IMR-90 (cell line): ENCODE results near the gene L3MBTL4. TPM values are rescaled to one million over a fixed set of nuclear protein-coding genes. Genes with fewer than 3 reads are reported as not detected.

ENCODE experiments used
- ATAC-seq: fragments of 200-7000 bp; cut with Tn5 transposase; 2 replicates; pipeline ENCODE4 v1.9.1; 2020; ENCODE audit warnings: low read depth, mild to moderate bottlenecking, moderate library complexity
- BruUV-seq: library from RNA; stranded (reverse); fragments of 400-500 nt; replicated peaks from 2 replicates; lab custom pipeline; 2021; lab: Mats Ljungman, UMichigan
- CTCF ChIA-PET: fragments of 300-600 bp; formaldehyde crosslinking; extraction: SDS; loops from one replicate; lab custom pipeline; 2021; ENCODE audit warnings: antibody characterized with exemption; lab: Yijun Ruan, JAX
- POLR2A ChIA-PET: fragments of 300-600 bp; sonication (Branson Sonifier 250); formaldehyde crosslinking; loops from one replicate; lab custom pipeline; 2022; ENCODE audit warnings: antibody characterized with exemption; ENCODE audit not compliant: unreplicated experiment; lab: Charles Lee
- DNase-seq: peaks from one replicate; pipeline ENCODE4 v3.0.0; 2013
- H2AFZ ChIP-seq: replicated peaks from 2 replicates; pipeline ENCODE3; 2013; ENCODE audit warnings: low read length, mild to moderate bottlenecking; ENCODE audit not compliant: poor library complexity
- H2AK5ac ChIP-seq: 2 replicates; pipeline ENCODE4 v1.6.1; 2013; ENCODE audit warnings: low read depth, low read length, inconsistent platforms
- H2AK9ac ChIP-seq: replicated peaks from 2 replicates; pipeline ENCODE3; 2013; ENCODE audit warnings: mild to moderate bottlenecking, low read depth, low read length, moderate library complexity; ENCODE audit not compliant: poor library complexity
- H2BK120ac ChIP-seq: 2 replicates; pipeline ENCODE4 v1.6.1; 2013; ENCODE audit warnings: low read depth, low read length, inconsistent platforms
- H2BK15ac ChIP-seq: 3 replicates; pipeline ENCODE4 v1.6.1; 2013; ENCODE audit warnings: low read depth, low read length, inconsistent platforms
- H2BK20ac ChIP-seq: 2 replicates; pipeline ENCODE4 v1.6.1; 2013; ENCODE audit warnings: low read depth, mild to moderate bottlenecking, inconsistent platforms, low read length, moderate library complexity
- H2BK5ac ChIP-seq: 2 replicates; pipeline ENCODE4 v1.6.1; 2013; ENCODE audit warnings: mild to moderate bottlenecking, low read depth, low read length, inconsistent platforms; ENCODE audit not compliant: poor library complexity, severe bottlenecking
- H3K14ac ChIP-seq: replicated peaks from 2 replicates; pipeline ENCODE4 v1.6.1; 2013; ENCODE audit warnings: low read depth, low read length, inconsistent platforms
- H3K18ac ChIP-seq: 2 replicates; pipeline ENCODE4 v1.6.1; 2013; ENCODE audit warnings: low read depth, low read length, control low read depth
- H3K23ac ChIP-seq: 2 replicates; pipeline ENCODE4 v1.6.1; 2013; ENCODE audit warnings: low read depth, low read length, inconsistent platforms
- H3K27ac ChIP-seq: 2 replicates; pipeline ENCODE4 v1.5.1; 2013; ENCODE audit warnings: mild to moderate bottlenecking, control low read depth, low read length; ENCODE audit not compliant: insufficient read depth
- H3K27me3 ChIP-seq: 2 replicates; pipeline ENCODE4 v1.6.1; 2013; ENCODE audit warnings: low read length; ENCODE audit not compliant: control insufficient read depth, insufficient read depth
- H3K36me3 ChIP-seq: 2 replicates; pipeline ENCODE4 v1.6.1; 2013; ENCODE audit warnings: low read length, mixed read lengths; ENCODE audit not compliant: control insufficient read depth, insufficient read depth
- H3K4ac ChIP-seq: 2 replicates; pipeline ENCODE4 v1.6.1; 2013; ENCODE audit warnings: low read depth, low read length, inconsistent platforms
- H3K4me1 ChIP-seq: 2 replicates; pipeline ENCODE4 v1.6.1; 2013; ENCODE audit warnings: low read length, mixed read lengths; ENCODE audit not compliant: control insufficient read depth, insufficient read depth
- H3K4me2 ChIP-seq: 2 replicates; pipeline ENCODE4 v1.6.1; 2013; ENCODE audit warnings: low read depth, mild to moderate bottlenecking, control low read depth, low read length, moderate library complexity
- H3K4me3 ChIP-seq: 2 replicates; pipeline ENCODE4 v1.5.1; 2013; ENCODE audit warnings: low read depth, mild to moderate bottlenecking, control low read depth, low read length, moderate library complexity; ENCODE audit not compliant: insufficient read depth
- H3K56ac ChIP-seq: 2 replicates; pipeline ENCODE4 v1.6.1; 2013; ENCODE audit warnings: low read length, inconsistent platforms; ENCODE audit not compliant: insufficient read depth; ENCODE audit errors: extremely low read depth
- H3K79me1 ChIP-seq, 2 experiments: 2 replicates each; pipeline ENCODE4 v1.6.1; 2013; ENCODE audit warnings: low read length in 2 of 2, inconsistent platforms in 1 of 2, low read depth in 1 of 2
- H3K9ac ChIP-seq: 2 replicates; pipeline ENCODE4 v1.6.1; 2013; ENCODE audit warnings: low read depth, low read length, control low read depth
- H3K9me1 ChIP-seq: 2 replicates; pipeline ENCODE4 v1.6.1; 2013; ENCODE audit warnings: low read length, inconsistent platforms; ENCODE audit not compliant: insufficient read depth
- H3K9me3 ChIP-seq: 2 replicates; pipeline ENCODE4 v1.6.1; 2013; ENCODE audit warnings: low read length; ENCODE audit not compliant: control insufficient read depth, insufficient read depth
- H4K20me1 ChIP-seq: 2 replicates; pipeline ENCODE4 v1.6.1; 2013; ENCODE audit warnings: low read length, inconsistent platforms; ENCODE audit not compliant: insufficient read depth
- H4K5ac ChIP-seq: 2 replicates; pipeline ENCODE4 v1.6.1; 2013; ENCODE audit warnings: mild to moderate bottlenecking, low read depth, low read length, control low read depth
- H4K8ac ChIP-seq, 2 experiments: 2 replicates each; pipeline ENCODE4 v1.6.1; 2013; ENCODE audit warnings: low read depth in 2 of 2, low read length in 2 of 2, control low read depth in 1 of 2, inconsistent platforms in 1 of 2
- H4K91ac ChIP-seq: 2 replicates; pipeline ENCODE4 v1.6.1; 2013; ENCODE audit warnings: low read depth, low read length, inconsistent platforms; ENCODE audit not compliant: insufficient read depth
- BHLHE40 ChIP-seq: fragments of 150-350 bp; IDR thresholded peaks from 2 replicates; pipeline ENCODE4 v1.6.1; 2016; ENCODE audit warnings: mild to moderate bottlenecking, low read depth, low read length
- CEBPB ChIP-seq: IDR thresholded peaks from 2 replicates; pipeline ENCODE4 v1.6.1; 2012; ENCODE audit warnings: low read depth, low read length, improper control_type of control experiment
- FOS ChIP-seq: fragments of 150-350 bp; IDR thresholded peaks from 2 replicates; pipeline ENCODE4 v1.6.1; 2016; ENCODE audit warnings: low read depth, low read length
- MAZ ChIP-seq: IDR thresholded peaks from 2 replicates; pipeline ENCODE4 v1.6.1; 2012; ENCODE audit warnings: low read depth, mild to moderate bottlenecking, low read length, improper control_type of control experiment, moderate library complexity, borderline replicate concordance
- MXI1 ChIP-seq: IDR thresholded peaks from 2 replicates; pipeline ENCODE4 v1.6.1; 2012; ENCODE audit warnings: low read depth, mild to moderate bottlenecking, low read length, moderate library complexity, borderline replicate concordance
- NFE2L2 ChIP-seq: fragments of 150-350 bp; IDR thresholded peaks from 2 replicates; pipeline ENCODE4 v1.6.1; 2016; ENCODE audit warnings: low read depth, mild to moderate bottlenecking, low read length
- POLR2A ChIP-seq: IDR thresholded peaks from 2 replicates; pipeline ENCODE4 v1.6.1; 2012; ENCODE audit warnings: mild to moderate bottlenecking, low read depth, low read length
- RAD21 ChIP-seq: IDR thresholded peaks from 2 replicates; pipeline ENCODE4 v1.6.1; 2012; ENCODE audit warnings: low read length, improper control_type of control experiment
- RFX5 ChIP-seq: IDR thresholded peaks from 2 replicates; pipeline ENCODE4 v1.8.0; 2012; ENCODE audit warnings: low read depth, mild to moderate bottlenecking, low read length, moderate library complexity
- SMC3 ChIP-seq: fragments of 150-350 bp; IDR thresholded peaks from 2 replicates; pipeline ENCODE4 v1.6.1; 2016; ENCODE audit warnings: low read depth, mild to moderate bottlenecking, antibody characterized with exemption, low read length, moderate library complexity
- USF2 ChIP-seq: fragments of 150-350 bp; IDR thresholded peaks from 2 replicates; pipeline ENCODE4 v1.6.1; 2017; ENCODE audit warnings: mild to moderate bottlenecking, antibody characterized with exemption, low read length, low read depth
- WGBS, 2 experiments: methylation state at CpG; one replicate each; pipeline versions ENCODE4 v1.1.5 to v1.1.7; 2013; ENCODE audit warnings: missing lambda C conversion rate in 2 of 2; ENCODE audit not compliant: insufficient read length in 1 of 2; ENCODE audit errors: extremely low coverage in 2 of 2; 5-methylcytosine and 5-hydroxymethylcytosine counted together
- dilution Hi-C: fragments of 300-500 bp; cut with HindIII; formaldehyde crosslinking; loops from one replicate; pipeline ENCODE4 v1.14.3; 2018; ENCODE audit warnings: low sequenced_read_pairs; ENCODE audit not compliant: unreplicated experiment
- in situ Hi-C: fragments of 300-500 bp; cut with MboI; formaldehyde crosslinking; loops from 3 replicates; pipeline ENCODE4 v1.14.3; 2019; ENCODE audit warnings: low sequenced_read_pairs, inconsistent platforms, mixed read lengths
- intact Hi-C: fragments of 100-400 bp; cut with micrococcal nuclease; formaldehyde crosslinking; loops from 2 replicates; pipeline ENCODE4 v1.10.0; 2022
- polyA plus RNA-seq, 3 experiments: library from polyadenylated mRNA; depleted of rRNA; stranded (reverse); fragments of >200 nt; gene quantifications; 2 replicates each; pipeline ENCODE4 v1.2.3, GENCODE V29; 2012; ENCODE audit warnings: low replicate concordance in 1 of 3
- total RNA-seq: library from RNA; depleted of rRNA; stranded (reverse); fragments of >200 nt; gene quantifications from 2 replicates; pipeline ENCODE4 v1.2.3, GENCODE V29; 2012

L3MBTL4 gene
- total and polyA plus RNA-seq, 2 of the 4 experiments (the other 2 are of a cell fraction) = under 0.01 to 0.02 TPM

DNA sequence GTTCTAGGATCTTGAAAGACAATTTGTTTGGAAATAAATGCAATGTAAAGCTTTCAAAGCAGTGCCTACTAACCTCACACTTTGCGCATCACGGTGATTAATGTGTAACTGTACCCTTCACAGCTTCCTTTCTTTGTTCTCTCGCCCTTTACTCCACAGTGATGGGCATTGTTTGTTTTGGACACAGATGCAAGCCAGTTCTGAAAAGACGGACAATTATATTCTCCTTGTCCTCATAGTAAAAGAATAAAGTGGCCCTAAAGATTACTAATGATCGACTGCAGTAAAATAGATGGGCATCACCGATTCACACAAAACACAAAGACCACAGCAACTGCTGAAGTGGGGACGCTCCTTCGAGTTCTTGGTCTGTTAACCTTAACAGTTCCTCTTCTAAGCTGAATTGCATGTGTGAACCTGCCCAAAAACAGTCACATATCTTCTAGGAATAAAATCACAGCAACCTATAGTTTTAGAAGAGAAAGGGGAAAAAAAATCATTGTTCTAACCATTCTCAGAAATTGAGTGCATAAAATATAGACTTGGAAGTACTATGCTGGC is 7.7 kb downstream of the L3MBTL4 start:
- H3K56ac ChIP-seq = no peak overlapping the region
- H3K4me3 ChIP-seq = no peak overlapping the region
- no peak overlapping the region for H3K4me2 ChIP-seq
- H3K79me1 ChIP-seq = no peaks in the 10 kb centered on the region
- H2BK15ac ChIP-seq = no peak overlapping the region
- H2AK5ac ChIP-seq = no peak overlapping the region
- BruUV-seq = no TSS peak
- H4K20me1 ChIP-seq = no peaks in the 10 kb centered on the region
- no peak overlapping the region for H3K9ac ChIP-seq
- no peak overlapping the region for H2BK5ac ChIP-seq
- no peak overlapping the region for H4K5ac ChIP-seq
- CTCF ChIA-PET = no interaction called here
- no peak overlapping the region for H2AFZ ChIP-seq
- H4K8ac ChIP-seq = no peak overlapping the region
- ATAC-seq (no peak), DNase-seq (no peak)
- H3K9me3 ChIP-seq = no peaks in the 10 kb centered on the region
- no peak overlapping the region for H3K4ac ChIP-seq
- dilution Hi-C loops = no loop called here
- H3K36me3 ChIP-seq = no peaks in the 10 kb centered on the region
- H3K18ac ChIP-seq = no peak overlapping the region
- no peak overlapping the region for H3K27ac ChIP-seq
- no CpG with 5 or more reads among the region's 8 CpGs for WGBS, 2 experiments
- no peaks in the 10 kb centered on the region for H3K9me1 ChIP-seq
- TF ChIP-seq BHLHE40 (no peak), MAZ (no peak), CEBPB (no peak), USF2 (no peak), POLR2A (no peak), MXI1 (no peak), RAD21 (no peak), SMC3 (no peak), NFE2L2 (no peak), FOS (no peak), RFX5 (no peak)
- H2BK20ac ChIP-seq = no peak overlapping the region
- no peak overlapping the region for H4K91ac ChIP-seq
- H3K27me3 ChIP-seq = peaks cover 3% of the 10 kb centered on the region; the same call in 1 of the 2 replicates
- no peak overlapping the region for H2AK9ac ChIP-seq
- intact Hi-C loops = loop anchor here (10.0 kb wide), 1 partner anchor 532 kb away; no protein-coding TSS in a partner anchor
- no peak overlapping the region for H3K14ac ChIP-seq
- in situ Hi-C loops = no loop called here
- H3K23ac ChIP-seq = no peak overlapping the region
- no peak overlapping the region for H2BK120ac ChIP-seq
- no peaks in the 10 kb centered on the region for H3K4me1 ChIP-seq
- POLR2A ChIA-PET = no interaction called here
